ENCODE measurements around the gene NDUFS3. TPM values are rescaled to one million over a fixed set of nuclear protein-coding genes. Genes with fewer than 3 reads are reported as not detected.

Gene NDUFS3
- polyA plus RNA-seq, 1 donor (not counting 4 experiments of a cell fraction or from before 2014, with no cell fraction given), result 119 TPM

DNA sequence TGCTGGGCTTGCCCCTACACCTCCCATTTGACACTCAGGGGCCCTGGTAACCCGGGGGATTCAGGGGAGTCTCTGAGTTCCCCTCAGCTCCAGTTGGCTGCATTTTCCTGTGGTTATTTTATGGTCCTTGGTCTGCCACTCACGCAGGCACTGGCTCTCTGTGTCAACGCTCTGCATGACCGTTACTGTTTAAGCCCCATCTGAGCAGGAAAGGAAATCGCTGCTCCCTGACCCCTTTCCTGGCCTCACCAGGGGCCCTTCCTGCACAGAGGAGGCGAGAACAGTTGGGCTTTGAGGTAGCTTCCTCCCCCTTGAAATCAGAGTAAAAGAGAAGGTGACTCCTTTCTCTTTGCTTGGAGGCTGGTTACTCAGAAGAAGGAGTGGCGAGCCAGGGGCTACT, 12.9 kb downstream of the NDUFS3 start:
- DNase-seq (ENCODE audit: low read depth, low spot score) (no peak), FAIRE-seq (no peak)
- Histone ChIP-seq H2AFZ (ENCODE audit: control insufficient read depth, low read length) (no peak overlapping the region), H3K4me2 (ENCODE audit: control insufficient read depth, extremely low read depth, insufficient read depth, low read depth, low read length) (no peak overlapping the region), H3K79me2 (ENCODE audit: control insufficient read depth, insufficient read depth, low read length) (no peaks in the 10 kb centered on the region), H3K9me1 (ENCODE audit: control insufficient read depth, extremely low read depth, insufficient read depth, low read length) (no peaks in the 10 kb centered on the region), H3K36me3 (ENCODE audit: control insufficient read depth in 2 of 2, extremely low read depth in 1 of 2, insufficient read depth in 2 of 2, low read length in 2 of 2) (no peaks in the 10 kb centered on the region), H3K27me3 (ENCODE audit: control insufficient read depth, extremely low read depth, insufficient read depth, low read length) (peaks cover 66% of the 10 kb centered on the region), H3K9me3 (ENCODE audit: control insufficient read depth, low read depth, low read length) (no peaks in the 10 kb centered on the region), H3K4me3 (ENCODE audit: control insufficient read depth in 2 of 3, extremely low read depth in 1 of 3, insufficient read depth in 2 of 3, low read depth in 1 of 3, low read length in 3 of 3) (no peak overlapping the region), H4K20me1 (ENCODE audit: control insufficient read depth, extremely low read depth, insufficient read depth, low read length) (peaks cover 3% of the 10 kb centered on the region), H3K9ac (ENCODE audit: control insufficient read depth, extremely low read depth, insufficient read depth, low read length) (no peak overlapping the region), H3K27ac (ENCODE audit: control insufficient read depth, insufficient read depth, low read length) (no peak overlapping the region), H3K4me1 (ENCODE audit: control insufficient read depth, extremely low read depth, insufficient read depth, low read length) (peaks cover 3% of the 10 kb centered on the region)
- dilution Hi-C loops (cut with MboI; ENCODE audit: extremely low pct_ligation_motif_present, low sequenced_read_pairs), result no loop called here
- TF ChIP-seq EZH2 (IDR thresholded peaks at IDR 0.05; ENCODE audit: low read length), result no peak
- TF ChIP-seq, protein P1, sequence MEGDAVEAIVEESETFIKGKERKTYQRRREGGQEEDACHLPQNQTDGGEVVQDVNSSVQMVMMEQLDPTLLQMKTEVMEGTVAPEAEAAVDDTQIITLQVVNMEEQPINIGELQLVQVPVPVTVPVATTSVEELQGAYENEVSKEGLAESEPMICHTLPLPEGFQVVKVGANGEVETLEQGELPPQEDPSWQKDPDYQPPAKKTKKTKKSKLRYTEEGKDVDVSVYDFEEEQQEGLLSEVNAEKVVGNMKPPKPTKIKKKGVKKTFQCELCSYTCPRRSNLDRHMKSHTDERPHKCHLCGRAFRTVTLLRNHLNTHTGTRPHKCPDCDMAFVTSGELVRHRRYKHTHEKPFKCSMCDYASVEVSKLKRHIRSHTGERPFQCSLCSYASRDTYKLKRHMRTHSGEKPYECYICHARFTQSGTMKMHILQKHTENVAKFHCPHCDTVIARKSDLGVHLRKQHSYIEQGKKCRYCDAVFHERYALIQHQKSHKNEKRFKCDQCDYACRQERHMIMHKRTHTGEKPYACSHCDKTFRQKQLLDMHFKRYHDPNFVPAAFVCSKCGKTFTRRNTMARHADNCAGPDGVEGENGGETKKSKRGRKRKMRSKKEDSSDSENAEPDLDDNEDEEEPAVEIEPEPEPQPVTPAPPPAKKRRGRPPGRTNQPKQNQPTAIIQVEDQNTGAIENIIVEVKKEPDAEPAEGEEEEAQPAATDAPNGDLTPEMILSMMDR (optimal IDR thresholded peaks at IDR 0.05 in 1 of 3, IDR thresholded peaks at IDR 0.05 in 1 of 3, conservative IDR thresholded peaks at IDR 0.05 in 1 of 3; ENCODE audit: extremely low read depth in 1 of 3, insufficient read depth in 2 of 3, low read length in 3 of 3), result no peak

DNA sequence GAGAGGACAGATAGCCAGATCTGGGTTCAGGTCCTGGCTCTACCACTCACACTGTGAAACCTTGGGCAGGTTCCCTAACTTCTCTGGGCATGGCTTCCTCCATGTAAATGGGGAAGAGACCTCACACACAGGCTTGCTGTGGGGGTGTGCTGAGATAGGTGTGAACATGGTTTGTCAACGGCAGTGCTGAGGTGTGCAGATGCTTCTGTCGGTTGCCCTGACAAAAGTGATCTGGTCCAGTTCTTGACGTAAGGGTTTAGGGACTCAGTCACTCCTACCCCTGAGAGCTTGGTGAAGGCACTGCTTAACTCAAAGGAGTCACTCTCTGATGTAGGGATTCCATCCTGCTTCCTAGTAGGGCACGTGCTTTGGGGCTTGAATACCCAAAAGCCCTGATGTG, 13.4 kb downstream of the NDUFS3 start:
- dilution Hi-C loops (cut with MboI; ENCODE audit: extremely low pct_ligation_motif_present, low sequenced_read_pairs), result no loop called here
- DNase-seq (ENCODE audit: low read depth, low spot score), result no peak
- Histone ChIP-seq H2AFZ (ENCODE audit: control insufficient read depth, low read length) (no peak overlapping the region), H3K4me3 (ENCODE audit: control insufficient read depth in 2 of 3, extremely low read depth in 1 of 3, insufficient read depth in 2 of 3, low read depth in 1 of 3, low read length in 3 of 3) (no peak overlapping the region), H3K36me3 (ENCODE audit: control insufficient read depth in 2 of 2, extremely low read depth in 1 of 2, insufficient read depth in 2 of 2, low read length in 2 of 2) (no peaks in the 10 kb centered on the region), H3K27me3 (ENCODE audit: control insufficient read depth, extremely low read depth, insufficient read depth, low read length) (peaks cover 66% of the 10 kb centered on the region), H3K9ac (ENCODE audit: control insufficient read depth, extremely low read depth, insufficient read depth, low read length) (no peak overlapping the region), H3K4me1 (ENCODE audit: control insufficient read depth, extremely low read depth, insufficient read depth, low read length) (peaks cover 3% of the 10 kb centered on the region), H3K9me3 (ENCODE audit: control insufficient read depth, low read depth, low read length) (no peaks in the 10 kb centered on the region), H4K20me1 (ENCODE audit: control insufficient read depth, extremely low read depth, insufficient read depth, low read length) (peaks cover 3% of the 10 kb centered on the region), H3K4me2 (ENCODE audit: control insufficient read depth, extremely low read depth, insufficient read depth, low read depth, low read length) (no peak overlapping the region), H3K79me2 (ENCODE audit: control insufficient read depth, insufficient read depth, low read length) (no peaks in the 10 kb centered on the region), H3K9me1 (ENCODE audit: control insufficient read depth, extremely low read depth, insufficient read depth, low read length) (no peaks in the 10 kb centered on the region), H3K27ac (ENCODE audit: control insufficient read depth, insufficient read depth, low read length) (no peak overlapping the region)
- TF ChIP-seq EZH2 (IDR thresholded peaks at IDR 0.05; ENCODE audit: low read length), result no peak
- TF ChIP-seq, protein P1 (optimal IDR thresholded peaks at IDR 0.05 in 1 of 3, IDR thresholded peaks at IDR 0.05 in 1 of 3, conservative IDR thresholded peaks at IDR 0.05 in 1 of 3; ENCODE audit: extremely low read depth in 1 of 3, insufficient read depth in 2 of 3, low read length in 3 of 3), result no peak
- FAIRE-seq, result no peak
